Peyer's patch (tissue), 4 donors: ENCODE results near the gene GREB1.

ENCODE experiments used
- CTCF ChIP-seq, 6 experiments: fragments of 450-650 bp in 4 of 6; fragments of 200-600 bp in 2 of 6; sonication (generic) in 1 of 6; IDR thresholded peaks; one replicate each; pipeline ENCODE4 v1.5.1; 2017 to 2019; ENCODE audit warnings: antibody characterized with exemption in 6 of 6, mild to moderate bottlenecking in 3 of 6, moderate library complexity in 1 of 6
- POLR2A ChIP-seq, 2 donors: fragments of 450-650 bp; IDR thresholded peaks; one replicate each; pipeline ENCODE4 v1.5.1; 2017; ENCODE audit warnings: antibody characterized with exemption in 2 of 2, mild to moderate bottlenecking in 2 of 2, moderate library complexity in 2 of 2

- TF ChIP-seq CTCF (IDR thresholded peaks at IDR 0.05) (no peak), POLR2A (IDR thresholded peaks at IDR 0.05) (no peak)
Measured at GRCh38 chr2:11592671-11593574, 59.1 kb downstream of the GREB1 start.
